CD4-positive, alpha-beta T cell treated with Interleukin-21 for 1 hour (primary cell): ENCODE results near the gene NHERF1.

Source experiments
- DNase-seq: peaks from one replicate; pipeline ENCODE4 v3.0.0-alpha.2; 2020

Gene NHERF1

GRCh38 chr17:74750327-74751069 is 2.1 kb downstream of the NHERF1 start:
- DNase-seq: no peak

DNA sequence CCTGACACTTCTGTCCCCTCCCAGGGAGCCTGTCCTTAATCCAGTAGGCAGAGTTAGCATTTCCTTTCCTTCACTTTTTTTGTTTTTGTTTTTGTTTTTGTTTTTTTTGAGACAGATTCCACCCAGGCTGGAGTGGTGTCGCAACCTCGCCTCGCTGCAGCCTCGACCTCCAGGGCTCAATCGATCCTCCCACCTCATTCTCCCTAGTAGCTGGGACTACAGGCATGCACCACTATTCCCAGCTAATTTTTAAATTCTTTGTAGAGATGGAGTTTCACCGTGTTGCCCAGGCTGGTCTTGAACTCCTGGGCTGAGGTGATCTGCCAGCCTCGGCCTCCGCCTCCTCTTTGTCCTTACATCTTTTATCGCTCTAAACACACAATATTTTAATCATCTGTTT is 4.0 kb downstream of the NHERF1 start:
- no peak for DNase-seq

DNA sequence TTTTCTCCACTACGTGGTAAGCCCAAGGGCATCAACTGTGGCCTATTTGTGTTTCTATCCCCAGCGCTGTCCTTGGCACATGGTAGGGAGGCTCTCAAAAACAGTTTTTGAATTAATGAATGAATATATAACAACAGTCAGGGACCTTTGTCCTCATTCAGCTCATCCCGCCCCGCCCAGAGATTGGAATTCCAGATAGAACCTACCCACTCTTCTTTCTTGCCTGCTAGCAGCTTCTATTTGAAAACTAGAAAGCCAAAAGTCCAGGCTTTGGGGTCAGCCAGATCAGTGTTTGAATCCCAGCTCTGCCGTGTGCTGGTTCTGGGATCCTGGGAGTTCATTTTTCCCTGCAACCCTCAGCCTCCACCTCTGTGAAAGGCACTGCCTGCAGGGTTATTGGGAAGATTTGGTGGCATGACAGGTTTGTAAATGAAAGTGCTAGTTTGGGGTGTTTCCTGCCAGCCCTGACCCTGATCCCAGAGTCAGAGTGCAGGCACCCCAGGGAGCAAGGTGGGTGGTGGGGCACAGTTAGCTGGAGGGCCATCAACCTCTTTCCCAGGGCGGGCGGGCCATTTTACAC is 4.5 kb downstream of the NHERF1 start:
- no peak for DNase-seq

- peak; percentile 31 for DNase-seq
Observed at GRCh38 chr17:74754832-74755231, 6.4 kb downstream of the NHERF1 start.

DNA sequence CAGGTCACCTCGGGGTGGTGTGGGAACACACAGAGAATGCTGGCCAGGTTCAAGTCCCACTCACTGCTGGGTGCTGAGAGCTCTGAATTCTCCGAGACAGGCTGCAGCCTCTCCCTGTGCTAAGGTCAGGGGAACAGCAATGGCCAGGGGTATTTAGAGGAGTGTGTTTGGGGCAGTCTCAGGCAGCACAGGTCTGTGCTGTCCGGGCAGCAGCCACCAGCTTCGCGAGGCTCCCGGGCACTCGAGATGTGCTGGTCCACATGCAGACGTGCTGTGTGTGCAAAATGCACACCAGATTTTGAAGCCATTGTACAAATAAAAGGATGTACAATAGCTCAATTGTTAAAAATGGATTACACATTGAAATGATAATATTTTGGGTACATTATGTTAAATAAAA is 7.1 kb downstream of the NHERF1 start:
- no peak for DNase-seq

DNA sequence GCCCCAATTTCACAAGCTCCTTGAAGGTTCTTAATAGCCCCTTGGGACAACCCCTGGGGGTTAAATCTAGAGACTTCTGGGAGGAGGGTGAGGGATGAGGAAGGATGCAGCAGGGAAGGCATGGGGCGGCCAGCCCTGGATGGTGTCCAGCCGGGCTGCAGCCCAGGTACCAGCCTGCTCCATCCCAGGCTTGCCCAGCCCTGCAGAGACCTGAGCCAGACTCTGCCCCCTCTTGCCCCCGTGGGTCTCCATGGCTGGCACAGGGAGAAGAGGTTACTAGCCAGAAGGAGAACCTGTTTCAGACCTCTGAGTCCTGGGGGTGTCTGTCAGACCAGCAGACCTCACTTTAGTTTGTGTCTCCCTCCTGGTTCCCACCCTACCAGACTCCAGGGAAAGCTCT is 8.5 kb downstream of the NHERF1 start:
- no peak for DNase-seq

DNA sequence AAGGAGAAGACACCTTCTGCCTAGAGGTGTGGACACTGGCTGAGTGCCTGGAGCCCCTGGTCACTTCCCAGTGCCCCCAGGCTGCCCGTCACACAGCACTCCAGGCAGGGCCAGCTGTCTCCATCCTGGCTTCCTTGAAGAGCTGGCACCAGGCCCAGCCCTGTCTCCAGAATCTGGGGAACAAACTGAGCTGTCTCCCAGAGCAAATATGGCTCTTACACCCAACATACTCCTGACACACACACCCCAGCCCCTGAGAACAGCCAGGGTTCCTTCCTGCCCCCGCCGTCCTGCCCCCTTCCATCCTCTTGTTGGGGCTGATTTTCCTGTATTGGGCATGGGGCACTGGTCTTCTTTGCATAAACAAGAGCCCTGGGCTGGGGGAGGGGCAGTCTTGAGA is 9.1 kb downstream of the NHERF1 start:
- DNase-seq: no peak

- DNase-seq: no peak
Observed at GRCh38 chr17:74757931-74758847, 9.8 kb downstream of the NHERF1 start.

- no peak for DNase-seq
Observed at GRCh38 chr17:74758848-74759168, 10.4 kb downstream of the NHERF1 start.

GRCh38 chr17:74759243-74759801 is 10.9 kb downstream of the NHERF1 start:
- peak; percentile 67 for DNase-seq

- no peak for DNase-seq
Observed at GRCh38 chr17:74759941-74760340, 11.5 kb downstream of the NHERF1 start.

GRCh38 chr17:74760404-74761105 is 12.1 kb downstream of the NHERF1 start:
- no peak for DNase-seq

- DNase-seq: no peak
Observed at GRCh38 chr17:74761419-74761818, 13.0 kb downstream of the NHERF1 start.

DNA sequence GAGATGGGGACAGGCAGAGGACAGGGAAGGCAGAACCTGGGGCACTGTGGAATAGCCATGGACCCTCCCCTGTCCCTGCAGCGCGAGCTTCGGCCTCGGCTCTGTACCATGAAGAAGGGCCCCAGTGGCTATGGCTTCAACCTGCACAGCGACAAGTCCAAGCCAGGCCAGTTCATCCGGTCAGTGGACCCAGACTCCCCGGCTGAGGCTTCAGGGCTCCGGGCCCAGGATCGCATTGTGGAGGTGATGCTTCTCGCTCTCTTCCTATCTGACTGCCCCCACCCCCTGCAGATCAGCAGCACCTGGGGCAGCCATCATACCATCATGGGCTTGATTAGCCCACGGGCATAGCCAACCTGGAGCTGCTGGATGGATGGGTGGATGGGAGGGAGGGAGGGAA is 13.5 kb downstream of the NHERF1 start:
- DNase-seq: no peak

DNA sequence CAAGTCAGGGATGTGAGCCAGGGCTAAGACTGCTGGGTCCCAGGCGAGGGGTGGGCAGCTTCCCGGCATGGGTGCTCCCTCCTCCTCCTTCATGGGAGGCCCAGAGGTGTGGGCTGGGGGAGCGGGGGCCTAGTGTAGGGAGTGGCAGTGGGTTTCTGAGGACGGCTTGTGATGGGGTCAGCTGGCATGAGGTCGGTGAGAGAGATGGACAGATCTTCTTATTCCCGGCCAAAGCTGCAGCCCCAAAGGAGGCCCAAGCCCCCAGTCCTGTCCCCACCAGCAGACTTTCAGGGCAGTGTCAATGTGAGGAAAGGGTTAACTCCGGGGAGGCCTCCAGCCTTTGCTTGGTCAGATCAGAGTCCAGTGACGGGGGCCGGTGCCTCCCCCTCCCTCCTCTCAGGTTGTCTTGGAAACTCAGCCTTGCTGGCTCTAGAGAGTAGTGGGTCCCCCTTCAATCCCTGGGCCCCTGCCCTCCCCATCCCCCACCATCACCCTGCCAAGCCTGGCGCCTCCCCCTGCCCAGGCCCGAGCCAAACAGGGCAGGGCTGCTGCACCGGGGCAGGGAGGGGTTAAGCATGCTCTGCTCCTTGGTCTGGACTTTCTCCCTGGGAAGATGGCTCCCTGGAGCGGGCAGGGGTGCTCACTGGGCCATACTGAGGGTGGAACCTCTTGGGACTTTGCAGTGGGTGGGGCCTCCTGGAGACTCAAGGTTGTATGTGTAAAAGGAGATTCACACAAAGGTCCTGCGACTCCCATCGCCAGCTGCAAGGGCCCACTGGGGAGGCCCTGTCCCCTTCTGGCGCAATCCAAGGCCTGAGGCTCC is 15.3 kb downstream of the NHERF1 start:
- DNase-seq: no peak

DNA sequence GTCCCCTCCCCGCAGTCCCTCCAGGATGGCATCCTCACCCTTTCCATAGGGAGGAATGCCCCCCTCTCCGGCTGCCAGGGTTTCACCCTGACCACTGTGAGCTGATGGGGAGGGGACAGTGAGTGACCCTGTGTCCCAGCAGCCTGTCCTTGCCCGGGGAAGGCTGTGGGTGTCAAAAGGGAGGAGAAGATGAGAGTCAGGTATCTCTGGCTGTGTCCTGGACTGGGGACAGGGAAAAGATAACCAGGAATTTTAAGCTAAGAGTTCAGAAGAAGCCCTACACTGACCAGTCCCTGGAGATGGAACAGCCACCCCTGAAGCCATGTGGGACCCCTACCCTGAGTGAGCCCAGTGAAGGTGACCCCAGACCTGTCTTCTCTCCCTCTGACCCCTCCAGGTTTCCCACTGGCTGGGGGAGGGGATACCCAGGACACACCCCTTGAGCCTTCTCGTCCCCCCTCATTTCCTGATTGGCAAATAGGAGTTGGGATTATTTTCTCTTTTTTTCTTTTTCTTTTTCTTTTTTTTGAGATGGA is 16.4 kb downstream of the NHERF1 start:
- DNase-seq: no peak

DNA sequence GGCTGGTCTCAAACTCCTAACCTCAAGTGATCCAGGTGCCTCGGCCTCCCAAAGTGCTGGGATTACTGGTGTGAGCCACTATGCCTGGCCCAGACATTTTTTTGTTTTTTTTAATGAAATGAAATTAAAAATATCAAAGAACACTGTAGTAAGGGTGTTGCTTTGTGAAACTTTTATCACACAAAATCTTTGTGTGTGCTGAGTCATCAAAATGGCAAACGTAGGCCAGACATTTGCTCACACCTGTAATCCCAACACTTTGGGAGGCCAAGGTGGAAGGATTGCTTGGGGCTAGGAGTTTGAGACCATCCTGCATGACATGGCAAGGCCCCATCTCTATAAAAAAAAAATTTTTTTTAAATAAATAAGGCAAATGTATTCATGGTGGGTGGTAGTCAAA is 18.0 kb downstream of the NHERF1 start:
- no peak for DNase-seq

DNA sequence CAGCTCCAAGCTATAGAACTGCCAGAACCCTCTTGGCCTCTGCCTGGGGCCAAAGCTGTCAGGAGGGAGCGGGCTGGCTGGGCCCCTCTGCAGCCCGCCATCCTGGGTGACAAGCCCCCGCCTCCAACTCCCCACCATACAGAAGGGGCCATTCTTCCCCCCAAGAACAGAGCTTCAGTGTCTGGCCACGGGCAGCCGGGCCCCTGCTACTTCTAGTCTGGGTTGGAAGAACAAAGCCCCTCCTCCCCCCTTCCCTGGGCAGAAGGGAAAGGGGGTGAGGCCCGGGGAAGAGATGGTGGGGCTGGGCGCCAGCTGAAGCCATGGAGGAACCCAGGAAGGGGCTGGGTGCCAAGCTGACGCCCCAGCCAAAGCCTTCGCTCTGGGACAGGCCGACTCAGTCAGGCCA is 18.7 kb downstream of the NHERF1 start:
- no peak for DNase-seq

GRCh38 chr17:74768069-74768762 is 19.8 kb downstream of the NHERF1 start:
- DNase-seq: no peak

- no peak for DNase-seq
Observed at GRCh38 chr17:74768763-74769114, 20.3 kb downstream of the NHERF1 start.

GRCh38 chr17:74769266-74769855 is 20.9 kb downstream of the NHERF1 start:
- no peak for DNase-seq
